ENCODE measurements around the gene SCLY. TPM values are rescaled to one million over a fixed set of nuclear protein-coding genes. Genes with fewer than 3 reads are reported as not detected.

The SCLY gene
- total and polyA plus RNA-seq, 2 of the 13 experiments (the other 11 are each of a cell fraction or from before 2014, with no cell fraction given), result 27.9 to 38.6 TPM

DNA sequence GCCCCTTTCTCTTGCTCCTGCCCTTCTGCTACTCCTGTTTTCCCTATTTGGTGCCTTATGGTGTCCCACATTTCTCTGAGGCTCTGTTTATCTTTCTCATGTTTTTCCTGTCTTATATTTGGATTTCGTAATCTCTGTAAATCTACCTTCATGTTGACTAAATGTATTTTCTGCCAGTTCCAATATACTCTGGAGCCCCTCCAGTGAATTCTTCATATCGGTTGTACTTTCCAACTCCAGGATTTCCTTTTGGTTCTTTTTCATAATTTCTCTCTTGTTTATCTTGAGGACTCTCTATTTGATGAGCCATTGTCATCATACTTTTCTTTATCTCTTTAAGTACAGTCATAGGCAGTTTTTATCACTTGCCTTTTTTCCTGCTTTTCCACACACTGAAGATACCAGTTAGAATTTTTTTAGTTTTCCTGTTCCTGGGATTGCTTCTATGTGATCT, 19.1 kb downstream of the SCLY start:
- Histone ChIP-seq H3K4me3 (replicated peaks in 1 of 3; ENCODE audit: insufficient read depth in 1 of 3, low read depth in 2 of 3, low read length in 3 of 3) (no peak overlapping the region; a peak in 1 of 6 replicates), H3K79me2 (ENCODE audit: insufficient read depth, low read length) (peaks cover 8% of the 10 kb centered on the region), H3K9me3 (ENCODE audit: low read length) (peaks cover 7% of the 10 kb centered on the region; the same call in 1 of the 2 replicates), H3K27ac (ENCODE audit: extremely low read length, insufficient read depth, low read length) (peak overlapping the region; percentile 52), H3K9ac (ENCODE audit: insufficient read depth, low read depth, low read length) (no peak overlapping the region), H3K27me3 (ENCODE audit: control insufficient read depth in 1 of 2, insufficient read depth in 2 of 2, low read length in 2 of 2) (no peaks in the 10 kb centered on the region), H2AFZ (ENCODE audit: low read length) (no peak overlapping the region), H3K4me2 (ENCODE audit: low read depth, low read length) (peak overlapping the region; percentile 41), H3K36me3 (replicated peaks in 1 of 2; ENCODE audit: control insufficient read depth in 1 of 2, insufficient read depth in 2 of 2, low read length in 2 of 2) (peaks cover 24 to 43% of the 10 kb centered on the region in 2 experiments), H4K20me1 (ENCODE audit: insufficient read depth, low read length) (no peaks in the 10 kb centered on the region), H3K4me1 (ENCODE audit: insufficient read depth, low read length) (peaks cover 51% of the 10 kb centered on the region)
- 4% methylated on average over 2 of the region's 2 CpGs for WGBS (ENCODE audit: low lambda C conversion rate)
- peak; percentile 77 for FAIRE-seq
- ATAC-seq, result peak; percentile 92
- POLR2A ChIA-PET, result interaction anchor here (1.5 to 2.8 kb wide), 2 partner anchors 18 to 19 kb away, joined by 12 to 27 read pairs; partner anchors contain the start of gene SCLY
- BruUV-seq (replicated peaks), result no TSS peak
- CTCF ChIA-PET (ENCODE audit: low intra/inter-chr PET ratio, low total read pairs), result no interaction called here
- peak; percentile 96 for DNase-seq (ENCODE audit: low spot score)
- in situ Hi-C loops (cut with HindIII; ENCODE audit: extremely low pct_ligation_motif_present, low pct_unique_long_range_greater_than_20kb) (no loop called here), intact Hi-C loops (cut with micrococcal nuclease; ENCODE audit: unreplicated experiment) (loop anchor here (2.0 kb wide), 1 partner anchor 17 kb away; no protein-coding TSS in a partner anchor)
- TF ChIP-seq ZNF891 (CRISPR knock-in tag; IDR thresholded peaks at IDR 0.05) (no peak), ZNF572 (CRISPR knock-in tag; IDR thresholded peaks at IDR 0.05) (no peak), HOXA9 (CRISPR knock-in tag; IDR thresholded peaks at IDR 0.05; ENCODE audit: borderline replicate concordance) (no peak), DNMT3B (CRISPR knock-in tag; conservative IDR thresholded peaks at IDR 0.05) (peak; percentile 92; the same call in 1 of the 2 replicates), ZBTB7B (CRISPR knock-in tag; IDR thresholded peaks at IDR 0.05) (peak; percentile 92), PBX3 (CRISPR knock-in tag; IDR thresholded peaks at IDR 0.05; ENCODE audit: borderline replicate concordance) (0 out of 2 replicates have a peak, but pooled peaks have one; percentile 56), GZF1 (CRISPR knock-in tag; IDR thresholded peaks at IDR 0.05) (no peak), ZNF616 (CRISPR knock-in tag; IDR thresholded peaks at IDR 0.05; ENCODE audit: low read depth) (no peak), ELF4 (CRISPR knock-in tag; IDR thresholded peaks at IDR 0.05; ENCODE audit: borderline replicate concordance) (no peak), ZNF263 (CRISPR knock-in tag; IDR thresholded peaks at IDR 0.05) (peak; percentile 11; the same call in 1 of the 2 replicates), ZBTB49 (CRISPR knock-in tag; IDR thresholded peaks at IDR 0.05; ENCODE audit: borderline replicate concordance) (no peak), MXI1 (IDR thresholded peaks at IDR 0.05; ENCODE audit: borderline replicate concordance, low read depth, low read length) (peak; percentile 36; the same call in 1 of the 3 replicates)
- TF ChIP-seq, protein P1, sequence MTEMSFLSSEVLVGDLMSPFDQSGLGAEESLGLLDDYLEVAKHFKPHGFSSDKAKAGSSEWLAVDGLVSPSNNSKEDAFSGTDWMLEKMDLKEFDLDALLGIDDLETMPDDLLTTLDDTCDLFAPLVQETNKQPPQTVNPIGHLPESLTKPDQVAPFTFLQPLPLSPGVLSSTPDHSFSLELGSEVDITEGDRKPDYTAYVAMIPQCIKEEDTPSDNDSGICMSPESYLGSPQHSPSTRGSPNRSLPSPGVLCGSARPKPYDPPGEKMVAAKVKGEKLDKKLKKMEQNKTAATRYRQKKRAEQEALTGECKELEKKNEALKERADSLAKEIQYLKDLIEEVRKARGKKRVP (CRISPR knock-in tag; IDR thresholded peaks at IDR 0.05), result peak in 1 of 2 experiments; percentile 91; a peak in 2 of 4 replicates
